Adrenal gland (tissue), 12 donors: ENCODE data around the gene FNDC3B. TPM values are rescaled to one million over a fixed set of nuclear protein-coding genes. Genes with fewer than 3 reads are reported as not detected.

Experiments used
- DNase-seq, 7 donors: peaks; one replicate each; pipeline ENCODE4 v3.0.0-alpha.2; 2019 to 2020
- H3K27ac ChIP-seq, 5 donors: fragments of 200-600 bp; sonication (generic) in 4 of 5; 1 replicate in 3 of 5; 2 replicates in 2 of 5; pipeline versions ENCODE4 v1.5.1 to v1.8.0; 2016 to 2020; ENCODE audit warnings: mild to moderate bottlenecking in 1 of 5
- H3K27me3 ChIP-seq: fragments of 200-600 bp; 2 replicates; pipeline ENCODE4 v1.8.0; 2021
- H3K36me3 ChIP-seq, 2 donors: fragments of 200-600 bp; replicated peaks in 1 of 2; 1 replicate in 1 of 2; 2 replicates in 1 of 2; pipeline versions ENCODE4 v1.5.1 to v1.8.0; 2018 to 2022
- H3K4me1 ChIP-seq, 2 donors: fragments of 200-600 bp; replicated peaks in 1 of 2; 1 replicate in 1 of 2; 2 replicates in 1 of 2; pipeline versions ENCODE4 v1.5.1 to v1.8.0; 2018 to 2021
- H3K4me3 ChIP-seq, 4 donors: fragments of 200-600 bp; sonication (generic) in 3 of 4; one replicate each; pipeline ENCODE4 v1.5.1; 2016 to 2018
- H3K9me3 ChIP-seq, 3 donors: fragments of 200-600 bp; sonication (generic) in 1 of 3; replicated peaks in 1 of 3; 1 replicate in 2 of 3; 2 replicates in 1 of 3; pipeline versions ENCODE4 v1.5.1 to v1.8.0; 2016 to 2021
- CTCF ChIP-seq, 6 experiments: fragments of 450-650 bp in 4 of 6; fragments of 200-600 bp in 2 of 6; sonication (generic) in 1 of 6; IDR thresholded peaks; 1 replicate in 5 of 6; 2 replicates in 1 of 6; pipeline versions ENCODE4 v1.5.1 to v1.8.0; 2016 to 2021; ENCODE audit warnings: antibody characterized with exemption in 6 of 6, mild to moderate bottlenecking in 2 of 6, moderate library complexity in 1 of 6
- POLR2A ChIP-seq, 2 donors: fragments of 450-650 bp; IDR thresholded peaks; one replicate each; pipeline ENCODE4 v1.6.1; 2017; ENCODE audit warnings: antibody characterized with exemption in 2 of 2, mild to moderate bottlenecking in 2 of 2, moderate library complexity in 1 of 2
- WGBS, 4 donors: extraction: QIAGEN DNeasy Blood & Tissue Kit in 2 of 4; methylation state at CpG; one replicate each; pipeline versions ENCODE4 v1.1.5 to v1.1.7; 2013 to 2017; 5-methylcytosine and 5-hydroxymethylcytosine counted together
- intact Hi-C, 2 donors: fragments of 100-400 bp; cut with DNase I; formaldehyde crosslinking; loops; one replicate each; pipeline versions ENCODE4 v1.14.1 to v1.15.0; 2022 to 2023
- polyA plus RNA-seq, 3 donors: library from polyadenylated mRNA; stranded (reverse); fragments of 200-250 nt in 2 of 3; fragments of 350-450 nt in 1 of 3; fragmentation: Illumina TruSeq in 1 of 3; extraction: RNeasy Lipid Tissue Mini Kit (QIAGEN cat#74804) in 1 of 3; gene quantifications; one replicate each; pipeline ENCODE4 v1.2.3, GENCODE V29; 2013 to 2014
- total RNA-seq, 9 donors: library from RNA; depleted of rRNA in 4 of 9; stranded (reverse); fragments of >200 nt in 4 of 9; fragments of 120-200 nt in 1 of 9; fragmentation: NEBNext Ultra II Directional in 1 of 9; extraction: Animal tissue kit (Norgen Biotek cat#: 25700) in 1 of 9; gene quantifications; one replicate each; pipeline versions ENCODE4 v1.1.0 to v1.2.4, GENCODE V29; 2013 to 2023
- donor health status: healthy with polysubstance abuse.
- donor health status: Bipolar disorder and iron deficiency.
- donor health status: DM: yes; HTN: yes; CAD: no.
- donor health status: DM: no; HTN: no; CAD: no.
- donor health status: DM: no; HTN: no; CAD: no.
- donor health status: DM: yes; HTN: yes; CAD: no.

FNDC3B gene
- total and polyA plus RNA-seq, 12 donors: 9.9 to 228 (median 105) TPM

GRCh38 chr3:172102883-172103310 is 63.5 kb downstream of the FNDC3B start:
- H3K9me3 ChIP-seq: no peaks in the 10 kb centered on the region
- peaks cover 5 to 80% of the 10 kb centered on the region in 2 donors for H3K4me1 ChIP-seq
- no peak overlapping the region for H3K27ac ChIP-seq
- H3K27me3 ChIP-seq: no peaks in the 10 kb centered on the region
- intact Hi-C loops: no loop called here
- no peak for TF ChIP-seq CTCF (IDR thresholded peaks at IDR 0.05)
- H3K36me3 ChIP-seq: no peaks in the 10 kb centered on the region
- no peak overlapping the region for H3K4me3 ChIP-seq
- 65 to 82% (median 76%) methylated on average over 3 of the region's 3 CpGs for WGBS, 4 donors
- no peak for DNase-seq

- no peak overlapping the region for H3K27ac ChIP-seq
- no peaks in the 10 kb centered on the region for H3K9me3 ChIP-seq
- TF ChIP-seq CTCF (IDR thresholded peaks at IDR 0.05): no peak
- TF ChIP-seq POLR2A (IDR thresholded peaks at IDR 0.05): no peak
- H3K4me1 ChIP-seq: peaks cover 5 to 80% of the 10 kb centered on the region in 2 donors
- whole genome bisulfite sequencing, 4 donors: 63 to 78% (median 68%) methylated on average over 2 of the region's 2 CpGs
- H3K36me3 ChIP-seq: no peaks in the 10 kb centered on the region
- no peak for DNase-seq
- no peak overlapping the region for H3K4me3 ChIP-seq
- no peaks in the 10 kb centered on the region for H3K27me3 ChIP-seq
- intact Hi-C loops: no loop called here
These were observed 64.3 kb downstream of the FNDC3B start for GRCh38 chr3:172103724-172104123.

- WGBS, 4 donors: 46 to 62% (median 52%) methylated on average over 2 of the region's 2 CpGs
- H3K4me3 ChIP-seq: no peak overlapping the region
- DNase-seq: peak in 6 of 7 donors; percentile 32 to 76 (median 58)
- no peak for TF ChIP-seq POLR2A (IDR thresholded peaks at IDR 0.05)
- no peak for TF ChIP-seq CTCF (IDR thresholded peaks at IDR 0.05)
- H3K27ac ChIP-seq: no peak overlapping the region
- H3K9me3 ChIP-seq: no peaks in the 10 kb centered on the region
- intact Hi-C loops: no loop called here
- no peaks in the 10 kb centered on the region for H3K36me3 ChIP-seq
- H3K27me3 ChIP-seq: no peaks in the 10 kb centered on the region
- peaks cover 5 to 72% of the 10 kb centered on the region in 2 donors for H3K4me1 ChIP-seq
These were observed 65.2 kb downstream of the FNDC3B start for GRCh38 chr3:172104471-172105072.

- Histone ChIP-seq H3K27me3 (no peaks in the 10 kb centered on the region), H3K9me3 (no peaks in the 10 kb centered on the region), H3K4me3 (no peak overlapping the region), H3K27ac (peak overlapping the region in 1 of 5 donors; percentile 4), H3K4me1 (peaks cover 5 to 66% of the 10 kb centered on the region in 2 donors), H3K36me3 (no peaks in the 10 kb centered on the region)
- intact Hi-C loops: no loop called here
- TF ChIP-seq POLR2A (IDR thresholded peaks at IDR 0.05): no peak
- no peak for TF ChIP-seq CTCF (IDR thresholded peaks at IDR 0.05)
- WGBS, 4 donors: 82 to 88% (median 85%) methylated on average over 4 of the region's 4 CpGs
- DNase-seq: no peak
These were observed 66.9 kb downstream of the FNDC3B start for GRCh38 chr3:172106037-172106954.
